ENCODE results near the gene CIRBP.

CIRBP gene

GRCh38 chr19:1256646-1257474 lies 12.3 kb upstream of the CIRBP start:
- no peak for DNase-seq (ENCODE audit: low spot score)

- no peak for DNase-seq (ENCODE audit: low spot score)
Observed at GRCh38 chr19:1257475-1258162, 11.5 kb upstream of the CIRBP start.

GRCh38 chr19:1258163-1258492 lies 11.0 kb upstream of the CIRBP start:
- DNase-seq (ENCODE audit: low spot score): no peak

- no peak for DNase-seq (ENCODE audit: low spot score)
Observed at GRCh38 chr19:1258707-1259205, 10.4 kb upstream of the CIRBP start.

- DNase-seq (ENCODE audit: low spot score): peak; percentile 85
Observed at GRCh38 chr19:1259206-1259875, 9.8 kb upstream of the CIRBP start.

GRCh38 chr19:1259876-1260748 lies 9.0 kb upstream of the CIRBP start:
- DNase-seq (ENCODE audit: low spot score): peak; percentile 67

GRCh38 chr19:1260749-1261537 lies 8.2 kb upstream of the CIRBP start:
- DNase-seq (ENCODE audit: low spot score): peak; percentile 97

GRCh38 chr19:1261538-1261797 lies 7.7 kb upstream of the CIRBP start:
- peak; percentile 45 for DNase-seq (ENCODE audit: low spot score)

GRCh38 chr19:1261798-1262622 lies 7.1 kb upstream of the CIRBP start:
- DNase-seq (ENCODE audit: low spot score): peak; percentile 79

- DNase-seq (ENCODE audit: low spot score): no peak
Observed at GRCh38 chr19:1262623-1263123, 6.5 kb upstream of the CIRBP start.

GRCh38 chr19:1263188-1263587 lies 5.9 kb upstream of the CIRBP start:
- peak; percentile 61 for DNase-seq (ENCODE audit: low spot score)

- peak; percentile 96 for DNase-seq (ENCODE audit: low spot score)
Observed at GRCh38 chr19:1264801-1265614, 4.1 kb upstream of the CIRBP start.

GRCh38 chr19:1265615-1266128 lies 3.5 kb upstream of the CIRBP start:
- DNase-seq (ENCODE audit: low spot score): peak; percentile 84

- peak; percentile 89 for DNase-seq (ENCODE audit: low spot score)
Observed at GRCh38 chr19:1266129-1266915, 2.8 kb upstream of the CIRBP start.

GRCh38 chr19:1266916-1267476 lies 2.1 kb upstream of the CIRBP start:
- DNase-seq (ENCODE audit: low spot score): peak; percentile 66

- no peak for DNase-seq (ENCODE audit: low spot score)
Observed at GRCh38 chr19:1267477-1268225, 1.5 kb upstream of the CIRBP start.

Measured in kidney tubule cell (primary cell).